BJ (cell line): ENCODE data around the gene SKI. TPM values are rescaled to one million over a fixed set of nuclear protein-coding genes. Genes with fewer than 3 reads are reported as not detected.
"Not testable (repeated sequence)": the region's sequence is repeated elsewhere in the genome, so short reads cannot be mapped to it uniquely, and the experiment has no call there.

Experiments used
- CTCF ChIA-PET: fragments of 350-600 bp; formaldehyde crosslinking; extraction: SDS; loops from one replicate; lab custom pipeline; 2021; ENCODE audit warnings: antibody characterized with exemption, inconsistent platforms; lab: Yijun Ruan, JAX
- POLR2A ChIA-PET: fragments of 300-600 bp; sonication (Branson Sonifier 250); formaldehyde crosslinking; extraction: SDS; loops from one replicate; lab custom pipeline; 2021; ENCODE audit warnings: antibody characterized with exemption; lab: Charles Lee
- DNase-seq: peaks from one replicate; pipeline ENCODE4 v3.0.0-alpha.2; 2011; ENCODE audit warnings: low read depth
- H3K27me3 ChIP-seq: 2 replicates; pipeline ENCODE4 v1.6.0; 2011; ENCODE audit warnings: low read length; ENCODE audit not compliant: control insufficient read depth, insufficient read depth
- H3K36me3 ChIP-seq: 2 replicates; pipeline ENCODE4 v1.5.1; 2011; ENCODE audit warnings: low read length; ENCODE audit not compliant: control insufficient read depth, insufficient read depth
- H3K4me3 ChIP-seq: 2 replicates; pipeline ENCODE4 v1.5.1; 2011; ENCODE audit warnings: low read depth, mild to moderate bottlenecking, control low read depth, low read length
- polyA plus RNA-seq: library from polyadenylated mRNA; depleted of rRNA; stranded (reverse); fragments of >200 nt; gene quantifications from 2 replicates; pipeline ENCODE4 v1.2.3, GENCODE V29; 2011
- TF ChIP-seq, protein P1 (sequence below): IDR thresholded peaks from 2 replicates; pipeline ENCODE4 v1.5.1; 2011; ENCODE audit warnings: low read depth, mild to moderate bottlenecking, control low read depth, inconsistent platforms, low read length, moderate library complexity; ENCODE audit not compliant: insufficient read depth

SKI gene
- polyA plus RNA-seq, 1 experiment, result 5.1 TPM

GRCh38 chr1:2239384-2239985 lies 11.4 kb downstream of the SKI start:
- ChIA-PET CTCF (interaction anchor here (1.0 to 1.1 kb wide), 2 partner anchors 10 to 16 kb away, joined by 3 to 4 read pairs; no protein-coding TSS in a partner anchor), POLR2A (no interaction called here)
- H3K27me3 ChIP-seq, result no peaks in the 10 kb centered on the region
- no peak overlapping the region for H3K4me3 ChIP-seq
- no peak for DNase-seq
- peaks cover 7% of the 10 kb centered on the region for H3K36me3 ChIP-seq
- TF ChIP-seq, protein P1, sequence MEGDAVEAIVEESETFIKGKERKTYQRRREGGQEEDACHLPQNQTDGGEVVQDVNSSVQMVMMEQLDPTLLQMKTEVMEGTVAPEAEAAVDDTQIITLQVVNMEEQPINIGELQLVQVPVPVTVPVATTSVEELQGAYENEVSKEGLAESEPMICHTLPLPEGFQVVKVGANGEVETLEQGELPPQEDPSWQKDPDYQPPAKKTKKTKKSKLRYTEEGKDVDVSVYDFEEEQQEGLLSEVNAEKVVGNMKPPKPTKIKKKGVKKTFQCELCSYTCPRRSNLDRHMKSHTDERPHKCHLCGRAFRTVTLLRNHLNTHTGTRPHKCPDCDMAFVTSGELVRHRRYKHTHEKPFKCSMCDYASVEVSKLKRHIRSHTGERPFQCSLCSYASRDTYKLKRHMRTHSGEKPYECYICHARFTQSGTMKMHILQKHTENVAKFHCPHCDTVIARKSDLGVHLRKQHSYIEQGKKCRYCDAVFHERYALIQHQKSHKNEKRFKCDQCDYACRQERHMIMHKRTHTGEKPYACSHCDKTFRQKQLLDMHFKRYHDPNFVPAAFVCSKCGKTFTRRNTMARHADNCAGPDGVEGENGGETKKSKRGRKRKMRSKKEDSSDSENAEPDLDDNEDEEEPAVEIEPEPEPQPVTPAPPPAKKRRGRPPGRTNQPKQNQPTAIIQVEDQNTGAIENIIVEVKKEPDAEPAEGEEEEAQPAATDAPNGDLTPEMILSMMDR, result no peak

DNA sequence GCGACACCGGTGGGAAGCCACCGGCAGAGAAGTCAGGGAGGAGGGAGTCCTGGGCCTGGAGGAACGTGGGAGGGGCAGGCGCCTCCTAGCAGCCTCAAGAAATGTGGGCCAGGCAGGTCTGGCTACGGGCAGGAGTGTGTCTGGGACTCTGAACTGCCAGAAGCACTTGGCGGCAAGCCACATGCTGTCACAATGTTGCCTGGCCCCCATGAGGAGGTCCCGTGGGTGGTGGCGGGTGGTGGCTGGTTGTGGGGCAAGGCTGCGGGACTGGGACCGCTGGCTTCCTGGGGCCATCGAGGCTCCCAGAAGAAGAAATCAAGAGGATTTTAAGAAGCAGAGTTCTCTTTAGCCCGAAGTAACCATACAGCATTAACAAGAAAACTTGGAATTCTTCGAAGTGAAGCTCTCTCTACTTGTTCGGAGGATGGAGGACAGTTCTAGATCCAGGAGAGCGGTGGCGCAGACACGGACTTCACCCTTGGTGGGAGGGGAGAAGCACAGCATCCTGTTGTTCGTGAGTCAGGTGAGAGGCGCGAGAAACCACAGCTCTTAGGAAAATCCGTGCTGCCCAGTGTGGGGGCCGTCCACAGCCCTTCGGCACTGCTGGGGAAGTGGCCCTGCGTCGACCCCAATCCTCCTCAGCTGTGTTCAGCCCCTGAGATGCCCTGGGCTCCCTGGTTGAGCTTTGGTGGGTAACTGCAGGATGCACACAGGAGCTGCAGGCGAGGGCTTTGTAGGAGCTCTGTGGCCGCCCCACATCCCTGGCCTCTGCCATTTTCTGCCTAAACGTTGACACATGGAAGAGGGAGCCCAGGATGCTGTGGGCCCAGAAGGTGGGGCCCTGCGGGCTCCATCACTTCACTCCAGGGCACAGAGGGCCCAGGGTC lies 12.4 kb downstream of the SKI start:
- Histone ChIP-seq H3K4me3 (no peak overlapping the region), H3K36me3 (peaks cover 7% of the 10 kb centered on the region), H3K27me3 (no peaks in the 10 kb centered on the region)
- ChIA-PET CTCF (interaction anchor here (0.6 to 2.1 kb wide), 3 partner anchors 46 to 307 kb away, joined by 4 to 8 read pairs (median 4); partner anchors contain the start of gene FAAP20), POLR2A (no interaction called here)
- no peak for DNase-seq
- TF ChIP-seq, protein P1, result no peak

DNA sequence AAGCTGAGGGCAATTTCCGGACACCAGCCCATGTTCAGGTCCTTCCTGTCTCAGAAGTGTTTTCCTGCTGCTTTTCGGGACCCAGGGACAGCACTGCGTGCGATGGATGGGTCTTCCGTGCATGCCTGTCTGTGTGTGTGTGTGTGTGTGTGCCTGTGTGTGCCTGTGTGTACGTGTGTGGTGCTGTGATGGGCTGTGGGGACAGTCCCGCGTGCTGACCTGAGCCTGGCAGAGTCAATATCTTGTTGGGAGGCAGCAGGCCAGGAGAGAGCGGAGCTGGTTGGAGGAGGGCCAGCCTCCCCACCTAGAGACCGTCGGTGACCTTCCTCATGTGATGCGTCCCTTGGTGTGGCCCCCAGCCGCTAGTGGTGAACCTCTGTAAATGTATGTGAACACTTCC lies 13.7 kb downstream of the SKI start:
- CTCF ChIA-PET, result interaction anchor here (0.7 to 2.1 kb wide), 2 partner anchors 131 to 140 kb away, joined by 3 to 8 read pairs; no protein-coding TSS in a partner anchor
- TF ChIP-seq, protein P1, result no peak
- POLR2A ChIA-PET, result no interaction called here
- no peak for DNase-seq
- peaks cover 7% of the 10 kb centered on the region for H3K36me3 ChIP-seq
- H3K27me3 ChIP-seq, result no peaks in the 10 kb centered on the region
- no peak overlapping the region for H3K4me3 ChIP-seq

DNA sequence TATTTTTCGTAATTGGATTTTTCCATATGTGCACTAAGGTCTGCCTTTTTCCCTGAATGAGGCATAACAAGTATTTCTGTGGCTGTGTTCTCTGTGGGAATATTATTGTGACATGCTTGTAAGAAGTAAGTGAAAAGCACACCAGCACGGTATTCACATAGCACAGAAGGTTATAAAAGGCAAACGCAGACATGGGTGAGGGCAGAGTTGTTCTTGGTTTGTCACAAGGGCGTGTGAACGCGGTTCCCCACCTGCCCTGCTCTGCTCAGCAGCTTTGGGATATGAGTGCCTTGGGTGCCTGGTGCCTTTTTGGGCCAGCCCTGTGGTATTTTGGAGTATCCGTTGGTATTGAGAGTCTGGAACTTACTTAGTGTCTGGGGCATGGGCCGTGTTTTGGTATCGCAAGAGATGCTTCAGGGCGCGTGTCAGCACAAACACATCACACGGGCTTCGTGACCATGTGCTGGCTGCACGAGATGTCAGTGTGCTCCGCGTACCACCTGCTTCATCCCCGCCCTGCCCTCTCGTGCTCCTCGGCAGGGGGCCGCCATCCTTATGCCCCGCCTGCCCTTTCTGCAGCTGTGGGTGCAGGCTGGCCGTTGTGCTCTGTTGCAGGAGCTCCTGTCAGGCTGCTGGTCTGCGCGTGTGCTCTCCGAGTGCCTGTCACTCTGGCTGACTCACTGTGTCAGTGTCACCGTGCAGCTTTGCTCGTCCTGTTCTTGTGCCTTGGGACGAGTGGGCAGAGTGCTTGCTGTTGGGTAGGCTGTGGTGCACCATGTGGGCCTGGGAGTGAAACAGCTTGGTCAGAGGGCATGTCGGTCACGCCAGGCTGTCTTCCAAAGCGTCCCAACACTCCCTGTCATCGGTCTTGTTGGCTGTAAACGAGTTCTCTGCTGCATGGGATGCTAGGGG lies 15.0 kb downstream of the SKI start:
- no peaks in the 10 kb centered on the region for H3K27me3 ChIP-seq
- peaks cover 5% of the 10 kb centered on the region for H3K36me3 ChIP-seq
- CTCF ChIA-PET, result interaction anchor here (0.7 to 2.1 kb wide), 3 partner anchors 9 to 139 kb away, joined by 3 to 8 read pairs (median 3); no protein-coding TSS in a partner anchor
- H3K4me3 ChIP-seq, result no peak overlapping the region
- TF ChIP-seq, protein P1, result no peak
- POLR2A ChIA-PET, result no interaction called here
- DNase-seq, result no peak

- H3K36me3 ChIP-seq, H3K27me3 ChIP-seq, H3K4me3 ChIP-seq, DNase-seq, POLR2A ChIA-PET: not testable (repeated sequence)
- CTCF ChIA-PET, result interaction anchor here (1.0 kb wide), 1 partner anchor 134 kb away, joined by 3 read pairs; no protein-coding TSS in a partner anchor
These were observed 18.9 kb downstream of the SKI start for GRCh38 chr1:2247045-2247394.
